GM18526 (cell line): ENCODE results near the gene ABHD11.

ENCODE experiments used
- POLR2A ChIP-seq: IDR thresholded peaks from 3 replicates; pipeline ENCODE4 v1.6.1; 2011; ENCODE audit not compliant: insufficient read length; ENCODE audit errors: extremely low read depth

ABHD11 gene

GRCh38 chr7:73712773-73713172 is 25.8 kb downstream of the ABHD11 start:
- TF ChIP-seq POLR2A: no peak

GRCh38 chr7:73708961-73709549 is 29.5 kb downstream of the ABHD11 start:
- no peak for TF ChIP-seq POLR2A

GRCh38 chr7:73707045-73707631 is 31.5 kb downstream of the ABHD11 start:
- no peak for TF ChIP-seq POLR2A

- TF ChIP-seq POLR2A: no peak
These were observed 32.2 kb downstream of the ABHD11 start for GRCh38 chr7:73706126-73707044.

- no peak for TF ChIP-seq POLR2A
These were observed 33.1 kb downstream of the ABHD11 start for GRCh38 chr7:73705551-73705920.

- no peak for TF ChIP-seq POLR2A
These were observed 33.7 kb downstream of the ABHD11 start for GRCh38 chr7:73704640-73705550.

GRCh38 chr7:73703757-73704639 is 34.6 kb downstream of the ABHD11 start:
- no peak for TF ChIP-seq POLR2A

- TF ChIP-seq POLR2A: no peak
These were observed 35.4 kb downstream of the ABHD11 start for GRCh38 chr7:73703225-73703624.

- TF ChIP-seq POLR2A: no peak
These were observed 35.9 kb downstream of the ABHD11 start for GRCh38 chr7:73702665-73703064.

GRCh38 chr7:73702226-73702625 is 36.4 kb downstream of the ABHD11 start:
- no peak for TF ChIP-seq POLR2A

- TF ChIP-seq POLR2A: no peak
These were observed 37.1 kb downstream of the ABHD11 start for GRCh38 chr7:73701357-73701995.

- no peak for TF ChIP-seq POLR2A
These were observed 37.9 kb downstream of the ABHD11 start for GRCh38 chr7:73700581-73701134.

- no peak for TF ChIP-seq POLR2A
These were observed 38.6 kb downstream of the ABHD11 start for GRCh38 chr7:73700069-73700423.
